Ishikawa (cell line): ENCODE results near the gene PKP3.

Source experiments
- CEBPB ChIP-seq: IDR thresholded peaks from 2 replicates; pipeline ENCODE4 v1.6.1; 2012
- EP300 ChIP-seq: IDR thresholded peaks from 2 replicates; pipeline ENCODE4 v1.6.1; 2012; ENCODE audit warnings: borderline replicate concordance
- REST ChIP-seq: IDR thresholded peaks from 2 replicates; pipeline ENCODE4 v1.6.1; 2012; ENCODE audit warnings: low read depth, mild to moderate bottlenecking
- YY1 ChIP-seq: IDR thresholded peaks from 2 replicates; pipeline ENCODE4 v1.6.1; 2012; ENCODE audit warnings: low read depth

DNA sequence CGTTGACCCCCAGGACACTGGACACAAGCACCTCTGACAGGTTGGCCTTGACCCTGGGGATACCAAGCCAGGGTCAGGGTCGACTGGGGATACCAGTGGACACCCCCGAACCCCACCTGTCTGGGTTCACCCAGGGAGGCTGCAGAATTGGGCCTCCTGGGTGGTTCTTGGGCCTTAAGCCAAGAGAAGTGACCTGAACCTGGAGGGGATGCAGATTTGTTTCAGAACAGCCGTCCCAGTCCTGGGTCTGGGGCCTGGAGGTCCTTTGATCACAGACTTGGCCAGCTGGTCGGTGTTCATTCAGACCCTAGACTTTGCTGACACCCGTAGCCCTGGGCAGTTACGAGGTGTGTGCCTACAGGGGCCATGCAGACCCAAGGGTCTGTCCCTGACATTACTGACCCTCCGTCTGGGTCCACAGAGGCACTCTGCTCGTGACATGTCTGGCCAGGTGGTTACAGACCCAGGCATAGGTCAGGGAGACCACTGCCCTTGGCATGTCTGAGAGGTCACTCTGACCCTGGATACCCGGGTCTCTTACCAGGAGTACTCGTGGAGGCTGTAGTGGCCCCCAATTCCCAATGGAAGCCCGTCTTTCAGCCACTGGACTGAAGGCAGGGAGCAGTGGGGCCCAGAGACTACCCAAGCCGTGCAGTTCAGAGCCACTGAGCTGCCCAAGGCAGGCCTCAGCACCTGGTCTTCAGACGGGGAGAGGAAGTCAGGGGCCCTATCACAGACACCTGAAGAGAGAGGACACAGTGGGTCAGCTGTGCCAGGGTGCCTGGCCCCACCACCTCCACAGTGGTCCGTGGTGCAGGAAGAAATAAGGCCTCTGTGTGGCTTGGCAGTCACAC is 14.4 kb downstream of the PKP3 start:
- TF ChIP-seq EP300 (no peak), CEBPB (no peak), YY1 (no peak), REST (no peak)
